IPS-18c (cell line): ENCODE results near the gene SRP68.
"Not testable (repeated sequence)": the region's sequence is repeated elsewhere in the genome, so short reads cannot be mapped to it uniquely, and the experiment has no call there.

Experiments used
- H3K4me3 ChIP-seq: 2 replicates; pipeline ENCODE4 v1.7.0; 2013; ENCODE audit warnings: low read depth, mild to moderate bottlenecking, low read length, moderate library complexity; ENCODE audit not compliant: insufficient read depth
- H3K9me3 ChIP-seq: one replicate; pipeline ENCODE4 v1.6.1; 2013; ENCODE audit warnings: mild to moderate bottlenecking, low read length, moderate library complexity; ENCODE audit not compliant: control insufficient read depth, insufficient read depth

The SRP68 gene

DNA sequence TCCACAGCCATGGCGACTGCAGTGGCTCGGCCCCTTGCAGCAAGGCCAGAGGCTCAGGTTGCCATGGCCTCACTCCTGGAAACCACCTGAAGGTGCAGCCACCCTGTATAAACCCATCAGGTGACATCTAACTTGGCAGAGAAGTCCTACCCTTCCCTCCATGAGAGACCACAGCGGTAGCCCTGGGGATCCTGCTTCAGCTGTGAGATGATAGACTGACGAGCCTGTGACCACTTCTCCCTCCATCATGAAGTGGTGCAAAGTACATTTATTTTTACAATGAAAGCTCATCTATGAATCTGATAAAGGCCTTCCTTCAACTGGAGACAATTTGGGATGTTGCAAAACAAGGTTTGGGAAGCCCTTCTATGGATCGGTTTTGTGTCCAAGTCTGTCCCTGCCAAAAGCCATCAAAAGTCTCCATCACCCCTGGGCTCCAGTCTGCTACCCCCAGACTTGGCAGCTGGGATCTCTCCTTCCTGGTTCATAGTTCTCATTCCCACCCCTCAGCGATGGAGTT, 8.5 kb upstream of the SRP68 start:
- Histone ChIP-seq H3K4me3 (no peak overlapping the region), H3K9me3 (no peaks in the 10 kb centered on the region)

DNA sequence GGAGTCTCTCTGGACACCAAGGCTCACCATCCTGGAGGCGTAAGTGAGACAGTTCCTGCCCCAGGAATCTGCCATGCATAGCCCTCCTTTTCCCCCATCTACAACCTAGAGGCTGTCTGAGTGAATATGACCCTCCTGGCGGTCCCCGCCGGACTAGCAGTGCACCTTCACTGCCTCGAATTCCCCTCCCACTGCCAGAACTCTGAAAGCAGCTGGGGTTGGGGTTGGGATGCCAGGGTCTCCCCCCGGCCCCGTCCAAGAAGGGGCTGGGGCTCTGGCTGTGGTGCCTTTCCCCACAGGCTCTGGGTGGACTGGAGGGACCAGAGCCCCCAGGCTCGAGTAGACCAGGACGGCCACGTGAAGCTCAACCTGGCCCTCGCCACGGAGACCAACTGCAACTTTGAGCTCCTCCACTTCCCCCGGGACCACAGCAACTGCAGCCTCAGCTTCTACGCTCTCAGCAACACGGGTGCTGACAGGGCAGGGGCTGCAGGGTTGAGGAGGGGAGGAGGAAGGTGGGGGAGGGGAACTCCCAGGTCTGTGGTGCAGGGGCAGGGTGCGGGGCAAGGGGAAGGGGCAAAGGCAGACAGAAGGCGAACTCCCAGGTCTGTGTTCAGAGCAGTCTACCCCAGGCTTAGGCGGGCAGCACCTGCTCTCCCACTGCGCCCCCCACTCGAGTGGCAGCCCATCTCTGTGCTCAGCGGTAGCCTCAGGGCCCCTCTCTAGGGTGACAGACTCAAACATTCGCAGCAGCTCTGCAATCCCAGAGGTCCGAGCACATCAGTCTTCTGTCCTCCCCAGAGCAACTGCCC, 7.8 kb upstream of the SRP68 start:
- peak overlapping the region; percentile 43 for H3K4me3 ChIP-seq

DNA sequence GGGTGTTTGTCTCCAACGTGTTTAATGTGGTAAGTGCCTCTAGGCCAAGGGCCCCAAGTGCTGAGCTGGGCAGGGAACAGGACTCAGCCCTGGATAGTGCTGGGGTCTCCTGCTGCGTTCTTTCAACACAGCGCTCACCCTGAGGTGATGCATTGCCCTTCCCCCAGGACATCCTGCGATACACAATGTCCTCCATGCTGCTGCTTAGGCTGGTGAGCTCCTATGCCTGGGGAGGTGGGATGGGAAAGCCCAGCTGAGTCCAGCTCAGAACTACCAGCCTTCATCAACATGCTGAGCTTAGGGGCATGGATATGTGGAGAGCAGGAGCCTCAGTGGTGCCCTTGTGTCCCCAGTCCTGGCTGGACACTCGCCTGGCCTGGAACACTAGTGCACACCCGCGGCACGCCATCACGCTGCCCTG, 7.2 kb upstream of the SRP68 start:
- Histone ChIP-seq H3K9me3 (no peaks in the 10 kb centered on the region), H3K4me3 (peak overlapping the region; percentile 43; the same call in 1 of the 2 replicates)

More for the DNA sequence above, 7.8 kb upstream of the SRP68 start:
- no peaks in the 10 kb centered on the region for H3K9me3 ChIP-seq

GRCh38 chr17:76078860-76079534, 6.7 kb upstream of the SRP68 start, which contains the start of gene ZACN:
ZACN (plus strand) TSS chr17:76079182; CDS start chr17:76079265, 83 bp downstream.
- Histone ChIP-seq H3K4me3 (peak within 1 kb of the TSS; percentile 43), H3K9me3 (no peaks in the 10 kb centered on the region)

GRCh38 chr17:76078370-76078769, 6.1 kb upstream of the SRP68 start:
- not testable (repeated sequence) for H3K4me3 ChIP-seq, H3K9me3 ChIP-seq

DNA sequence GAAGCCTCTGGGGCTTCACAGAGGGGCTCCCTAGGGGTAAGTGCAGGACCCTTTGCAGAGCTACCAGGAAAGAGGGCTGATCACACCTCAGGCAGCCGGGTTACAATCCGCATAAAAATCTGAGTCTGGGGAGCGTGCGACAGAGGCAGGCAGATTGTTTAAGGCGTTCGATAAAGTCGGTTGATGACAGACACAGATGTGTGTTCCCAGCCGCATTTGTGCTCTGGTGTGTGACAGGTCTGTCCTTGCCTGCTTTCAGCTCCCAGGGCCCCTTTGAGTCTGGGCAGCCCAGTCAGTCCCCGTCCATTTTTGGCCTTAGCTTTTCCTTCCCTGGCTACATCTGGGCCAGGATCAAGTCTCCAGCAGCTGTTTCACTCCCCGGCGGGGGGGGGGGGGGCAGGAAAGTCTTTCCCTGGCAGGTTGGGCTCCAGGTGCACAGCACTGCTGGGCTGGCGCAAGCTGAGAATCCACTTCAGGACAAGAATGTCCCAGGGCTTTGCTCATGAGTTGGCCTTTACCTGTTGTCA, 5.3 kb upstream of the SRP68 start:
- Histone ChIP-seq H3K4me3 (no peak overlapping the region), H3K9me3 (no peaks in the 10 kb centered on the region)

DNA sequence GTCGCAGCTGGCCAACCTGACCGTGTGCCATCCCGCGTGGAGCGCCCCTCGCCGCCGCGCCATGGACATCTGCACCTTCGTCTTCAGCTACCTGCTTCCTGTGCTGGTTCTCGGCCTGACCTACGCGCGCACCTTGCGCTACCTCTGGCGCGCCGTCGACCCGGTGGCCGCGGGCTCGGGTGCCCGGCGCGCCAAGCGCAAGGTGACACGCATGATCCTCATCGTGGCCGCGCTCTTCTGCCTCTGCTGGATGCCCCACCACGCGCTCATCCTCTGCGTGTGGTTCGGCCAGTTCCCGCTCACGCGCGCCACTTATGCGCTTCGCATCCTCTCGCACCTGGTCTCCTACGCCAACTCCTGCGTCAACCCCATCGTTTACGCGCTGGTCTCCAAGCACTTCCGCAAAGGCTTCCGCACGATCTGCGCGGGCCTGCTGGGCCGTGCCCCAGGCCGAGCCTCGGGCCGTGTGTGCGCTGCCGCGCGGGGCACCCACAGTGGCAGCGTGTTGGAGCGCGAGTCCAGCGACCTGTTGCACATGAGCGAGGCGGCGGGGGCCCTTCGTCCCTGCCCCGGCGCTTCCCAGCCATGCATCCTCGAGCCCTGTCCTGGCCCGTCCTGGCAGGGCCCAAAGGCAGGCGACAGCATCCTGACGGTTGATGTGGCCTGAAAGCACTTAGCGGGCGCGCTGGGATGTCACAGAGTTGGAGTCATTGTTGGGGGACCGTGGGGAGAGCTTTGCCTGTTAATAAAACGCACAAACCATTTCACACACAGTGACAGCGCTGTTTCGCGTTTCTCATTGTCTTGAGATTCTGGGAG, 4.7 kb upstream of the SRP68 start:
- Histone ChIP-seq H3K9me3 (no peaks in the 10 kb centered on the region), H3K4me3 (peak overlapping the region; percentile 36)

DNA sequence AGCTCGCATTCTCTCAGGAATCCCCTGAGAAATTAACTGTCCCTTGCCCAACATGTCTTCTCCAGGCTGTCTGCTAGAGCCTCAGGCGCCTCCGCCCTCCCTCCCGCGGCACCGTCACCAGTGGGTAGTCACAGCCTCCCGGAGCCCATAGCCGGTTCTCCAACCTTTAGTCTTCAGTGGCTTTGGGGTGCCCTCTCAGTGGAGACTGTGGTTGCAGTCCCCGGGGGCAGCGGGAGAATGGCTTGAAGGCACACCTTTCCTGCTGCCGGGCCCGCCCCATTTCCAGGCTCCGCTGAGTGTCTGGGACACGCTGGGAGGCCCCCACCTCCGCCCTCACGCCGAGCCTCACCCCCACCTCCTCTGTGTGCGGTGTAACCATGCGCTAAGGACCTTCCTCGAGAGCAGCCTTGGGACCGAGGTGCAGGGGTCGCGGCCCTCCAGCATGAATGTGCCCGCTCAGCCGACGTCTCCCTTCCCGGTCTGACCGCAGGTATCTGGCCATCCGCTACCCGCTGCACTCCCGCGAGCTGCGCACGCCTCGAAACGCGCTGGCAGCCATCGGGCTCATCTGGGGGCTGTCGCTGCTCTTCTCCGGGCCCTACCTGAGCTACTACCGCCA, 3.9 kb upstream of the SRP68 start:
- Histone ChIP-seq H3K9me3 (no peaks in the 10 kb centered on the region), H3K4me3 (peak overlapping the region; percentile 42)

DNA sequence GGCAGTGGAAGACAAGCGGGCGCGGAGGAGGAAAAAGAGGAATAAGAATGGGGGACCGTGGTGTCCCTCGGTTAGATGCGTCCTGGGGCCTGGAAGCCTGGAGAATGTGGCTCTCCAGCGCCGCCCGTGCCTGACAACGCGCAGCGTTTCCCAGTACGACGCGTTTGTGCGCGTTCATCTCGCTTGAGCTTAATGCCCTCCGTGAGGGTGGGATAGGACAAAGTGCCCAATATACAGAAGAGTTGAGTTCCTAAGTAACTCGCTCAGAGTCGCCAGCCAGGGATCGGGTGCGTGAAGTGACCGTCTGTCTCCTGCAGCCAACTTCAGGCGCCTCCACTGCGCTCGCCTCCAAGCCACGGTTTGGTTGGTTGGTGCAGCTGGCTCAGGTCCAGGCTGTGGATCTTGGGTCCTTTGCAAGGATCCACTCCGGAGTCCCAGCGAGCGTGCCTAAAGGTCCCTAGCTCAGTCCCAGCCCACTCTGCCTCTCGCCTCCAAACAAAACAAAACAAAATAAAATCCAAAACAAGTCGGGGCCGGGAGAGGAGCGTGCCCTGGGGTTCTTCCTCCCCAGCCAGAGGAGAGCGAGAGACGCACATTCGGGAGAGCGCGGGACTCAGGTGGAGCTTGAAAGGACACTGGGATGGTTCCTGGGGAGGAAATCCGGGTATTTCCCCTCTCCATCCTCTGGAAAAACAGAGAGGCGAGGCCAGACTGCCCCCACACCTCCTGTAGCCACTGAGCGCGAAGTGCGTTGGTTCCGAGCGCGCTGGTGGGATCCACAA, 3.2 kb upstream of the SRP68 start:
- H3K4me3 ChIP-seq: peak overlapping the region; percentile 42
- no peaks in the 10 kb centered on the region for H3K9me3 ChIP-seq

DNA sequence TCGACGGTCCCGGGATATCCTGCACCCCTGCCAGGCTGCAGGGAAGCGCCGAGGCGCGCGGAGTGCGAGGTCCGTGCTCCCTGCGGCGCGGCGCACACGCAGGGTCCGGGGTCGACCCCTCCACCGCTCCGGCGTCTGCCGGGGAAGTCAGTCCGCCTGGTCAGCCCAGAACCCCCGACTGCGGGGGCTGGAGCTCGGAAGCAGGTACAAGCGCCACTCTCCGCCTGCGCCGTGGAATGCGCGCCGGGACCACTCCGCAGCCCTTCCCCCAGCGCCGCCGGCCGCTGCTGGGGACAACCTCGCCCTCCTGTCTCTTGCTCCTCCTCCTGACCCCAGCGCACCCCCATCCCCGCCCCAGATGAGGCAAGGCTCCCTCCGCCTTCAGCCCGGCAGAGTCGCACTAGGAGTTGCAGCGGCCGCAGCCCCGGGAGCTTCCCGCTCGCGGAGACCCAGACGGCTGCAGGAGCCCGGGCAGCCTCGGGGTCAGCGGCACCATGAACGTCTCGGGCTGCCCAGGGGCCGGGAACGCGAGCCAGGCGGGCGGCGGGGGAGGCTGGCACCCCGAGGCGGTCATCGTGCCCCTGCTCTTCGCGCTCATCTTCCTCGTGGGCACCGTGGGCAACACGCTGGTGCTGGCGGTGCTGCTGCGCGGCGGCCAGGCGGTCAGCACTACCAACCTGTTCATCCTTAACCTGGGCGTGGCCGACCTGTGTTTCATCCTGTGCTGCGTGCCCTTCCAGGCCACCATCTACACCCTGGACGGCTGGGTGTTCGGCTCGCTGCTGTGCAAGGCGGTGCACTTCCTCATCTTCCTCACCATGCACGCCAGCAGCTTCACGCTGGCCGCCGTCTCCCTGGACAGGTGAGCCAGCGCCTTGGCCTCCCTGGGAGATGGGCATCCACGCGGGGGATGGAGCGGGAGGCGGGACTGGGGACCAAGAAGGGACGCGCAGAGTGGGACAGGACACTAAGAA, 2.4 kb upstream of the SRP68 start, which contains the start of gene GALR2:
Gene GALR2, plus strand, starts transcription at position 392 of the 974 bp plus-strand sequence. Its CDS starts 103 bp downstream, at position 495.
- peak within 1 kb of the TSS; percentile 42 for H3K4me3 ChIP-seq
- no peaks in the 10 kb centered on the region for H3K9me3 ChIP-seq

DNA sequence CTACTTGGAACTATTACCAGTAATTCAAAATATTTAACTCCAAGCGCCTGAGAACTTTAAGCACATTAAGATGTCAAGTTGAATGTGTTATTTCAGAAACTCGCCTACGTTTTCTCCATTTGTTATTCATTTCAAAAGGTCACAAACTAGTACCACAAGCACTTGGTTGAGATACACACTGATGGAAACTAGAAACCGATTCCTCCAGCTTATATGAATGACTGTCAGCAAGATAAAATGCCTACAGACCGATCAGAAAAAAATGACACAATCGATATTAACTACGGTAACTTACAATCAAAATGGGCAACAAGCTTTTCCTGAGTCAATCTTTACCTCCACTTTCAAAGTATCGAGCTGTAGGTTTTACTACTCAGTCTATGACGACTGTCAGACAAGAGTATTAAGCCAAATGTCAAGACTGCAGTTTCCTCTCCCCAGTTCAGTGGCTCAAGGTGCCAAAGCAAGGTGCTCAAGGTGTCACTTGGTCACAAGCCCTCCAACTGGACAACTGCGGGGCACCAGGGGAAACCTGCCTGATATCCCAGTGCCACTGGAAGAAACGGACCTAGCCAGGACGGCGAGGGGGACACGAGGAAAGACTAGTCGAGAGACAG, 678 bp downstream of the SRP68 start:
- H3K9me3 ChIP-seq: no peaks in the 10 kb centered on the region

DNA sequence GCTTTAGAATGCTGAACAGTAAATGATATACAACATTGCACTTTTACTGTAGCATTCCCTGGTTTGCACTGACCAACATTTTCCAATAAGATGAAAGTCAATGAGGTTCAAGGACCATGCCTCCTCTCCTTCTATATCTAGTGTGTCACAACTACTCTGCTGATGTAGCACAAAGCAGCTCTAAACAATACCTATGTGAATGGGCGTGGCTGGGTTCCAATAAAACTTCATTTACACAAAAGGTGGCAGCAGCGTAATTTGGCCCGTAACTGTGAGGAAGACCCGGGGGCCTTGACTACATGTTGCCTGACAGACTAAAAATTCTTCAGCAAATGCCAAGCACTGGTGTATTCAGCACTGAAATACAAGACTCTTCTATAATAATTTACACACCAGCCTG, 6.5 kb downstream of the SRP68 start:
- Histone ChIP-seq H3K9me3 (no peaks in the 10 kb centered on the region), H3K4me3 (no peak overlapping the region)

More for the DNA sequence above, 678 bp downstream of the SRP68 start:
- H3K4me3 ChIP-seq: peak overlapping the region; percentile 95

DNA sequence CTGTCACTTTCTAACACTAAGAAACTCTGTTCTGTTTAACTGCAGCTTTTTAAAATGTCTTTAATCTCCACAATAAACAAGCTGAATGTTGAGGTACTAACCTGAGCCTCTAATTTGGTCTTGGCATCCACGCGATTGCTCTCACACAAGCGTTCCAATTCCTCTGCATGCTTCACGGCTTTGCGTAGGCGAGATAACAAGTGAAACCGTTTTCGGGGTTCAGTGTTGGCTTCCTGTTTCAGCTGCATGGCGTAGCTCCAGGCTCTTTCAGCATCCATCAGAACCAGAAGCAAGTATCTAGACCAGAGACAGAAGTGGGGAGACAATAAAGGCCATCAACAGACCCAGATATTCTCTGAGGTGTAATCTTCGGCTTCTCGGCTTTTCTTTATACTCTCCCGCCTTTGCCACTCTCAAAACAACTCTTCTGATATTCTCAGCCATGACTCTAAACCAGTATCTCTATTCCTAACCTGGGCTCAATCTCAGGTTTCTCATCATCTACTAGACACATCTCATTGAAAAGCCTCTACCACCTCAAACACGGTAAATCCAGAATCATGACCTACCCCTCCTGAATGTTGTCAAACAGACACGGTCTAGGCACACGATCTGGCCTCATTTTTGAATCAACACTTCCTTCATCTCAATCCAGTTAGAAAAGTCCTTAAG, 8.3 kb downstream of the SRP68 start:
- H3K4me3 ChIP-seq: no peak overlapping the region
- no peaks in the 10 kb centered on the region for H3K9me3 ChIP-seq

GRCh38 chr17:76058264-76058663, 14.1 kb downstream of the SRP68 start:
- H3K4me3 ChIP-seq: not testable (repeated sequence)

More at GRCh38 chr17:76058264-76058663, 14.1 kb downstream of the SRP68 start:
- H3K9me3 ChIP-seq: not testable (repeated sequence)
